ENCODE data around the gene PBX1.

Gene PBX1

DNA sequence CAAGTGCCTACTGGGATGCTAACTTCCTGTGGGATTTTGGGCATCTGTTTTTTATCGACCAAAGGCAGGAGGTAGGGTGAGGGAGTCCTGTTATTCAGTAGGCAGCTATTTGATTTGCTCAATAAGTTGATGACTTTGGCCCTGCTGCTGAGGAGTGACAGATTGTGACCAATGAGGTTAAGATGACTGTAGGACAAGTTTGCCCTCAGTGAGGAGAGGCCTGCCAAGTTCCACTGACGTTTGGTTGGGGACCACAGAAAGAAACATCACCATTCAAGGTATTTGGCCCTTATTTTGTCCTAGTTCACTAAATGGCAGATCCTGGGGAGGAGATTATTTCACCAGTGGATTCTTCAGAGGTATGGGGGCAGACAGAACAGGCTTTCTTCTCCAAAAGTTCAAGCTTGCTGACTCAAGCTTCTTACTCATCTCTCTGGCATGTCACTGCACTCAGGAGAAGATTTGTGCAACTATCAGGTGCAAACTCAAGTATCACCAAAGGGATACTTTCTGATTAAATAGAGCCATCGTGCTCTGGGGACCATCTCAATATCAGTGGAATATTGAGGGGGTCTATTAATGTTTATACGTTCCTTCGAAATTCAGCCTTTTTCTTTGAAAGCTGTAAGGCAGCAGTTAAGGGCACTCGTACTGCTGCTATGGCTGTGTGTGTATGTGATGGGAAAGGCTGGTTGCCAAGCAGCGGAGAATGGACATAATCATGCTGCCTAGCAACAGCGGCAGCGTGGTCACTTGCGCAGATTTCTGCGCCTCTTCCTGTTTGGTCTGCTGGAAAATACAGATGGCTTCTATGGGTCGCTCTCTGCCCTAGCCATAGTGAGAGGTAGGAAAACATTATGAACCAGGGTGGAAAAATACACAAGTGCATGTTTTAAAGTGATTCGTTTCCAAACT lies 78.7 kb downstream of the PBX1 start:
- TF ChIP-seq TAF1 (IDR thresholded peaks at IDR 0.05; ENCODE audit: borderline replicate concordance, insufficient read depth, low read length) (no peak), FOXP2 (optimal IDR thresholded peaks at IDR 0.05; ENCODE audit: borderline replicate concordance, extremely low read depth, extremely low read length, insufficient read depth) (no peak), POLR2AphosphoS5 (IDR thresholded peaks at IDR 0.05; ENCODE audit: low read depth, low read length) (no peak), SIN3A (IDR thresholded peaks at IDR 0.05; ENCODE audit: borderline replicate concordance, insufficient read depth, low read length) (no peak)
- TF ChIP-seq, protein P1, sequence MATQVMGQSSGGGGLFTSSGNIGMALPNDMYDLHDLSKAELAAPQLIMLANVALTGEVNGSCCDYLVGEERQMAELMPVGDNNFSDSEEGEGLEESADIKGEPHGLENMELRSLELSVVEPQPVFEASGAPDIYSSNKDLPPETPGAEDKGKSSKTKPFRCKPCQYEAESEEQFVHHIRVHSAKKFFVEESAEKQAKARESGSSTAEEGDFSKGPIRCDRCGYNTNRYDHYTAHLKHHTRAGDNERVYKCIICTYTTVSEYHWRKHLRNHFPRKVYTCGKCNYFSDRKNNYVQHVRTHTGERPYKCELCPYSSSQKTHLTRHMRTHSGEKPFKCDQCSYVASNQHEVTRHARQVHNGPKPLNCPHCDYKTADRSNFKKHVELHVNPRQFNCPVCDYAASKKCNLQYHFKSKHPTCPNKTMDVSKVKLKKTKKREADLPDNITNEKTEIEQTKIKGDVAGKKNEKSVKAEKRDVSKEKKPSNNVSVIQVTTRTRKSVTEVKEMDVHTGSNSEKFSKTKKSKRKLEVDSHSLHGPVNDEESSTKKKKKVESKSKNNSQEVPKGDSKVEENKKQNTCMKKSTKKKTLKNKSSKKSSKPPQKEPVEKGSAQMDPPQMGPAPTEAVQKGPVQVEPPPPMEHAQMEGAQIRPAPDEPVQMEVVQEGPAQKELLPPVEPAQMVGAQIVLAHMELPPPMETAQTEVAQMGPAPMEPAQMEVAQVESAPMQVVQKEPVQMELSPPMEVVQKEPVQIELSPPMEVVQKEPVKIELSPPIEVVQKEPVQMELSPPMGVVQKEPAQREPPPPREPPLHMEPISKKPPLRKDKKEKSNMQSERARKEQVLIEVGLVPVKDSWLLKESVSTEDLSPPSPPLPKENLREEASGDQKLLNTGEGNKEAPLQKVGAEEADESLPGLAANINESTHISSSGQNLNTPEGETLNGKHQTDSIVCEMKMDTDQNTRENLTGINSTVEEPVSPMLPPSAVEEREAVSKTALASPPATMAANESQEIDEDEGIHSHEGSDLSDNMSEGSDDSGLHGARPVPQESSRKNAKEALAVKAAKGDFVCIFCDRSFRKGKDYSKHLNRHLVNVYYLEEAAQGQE (IDR thresholded peaks at IDR 0.05; ENCODE audit: insufficient read depth in 1 of 2, low read depth in 2 of 2, low read length in 2 of 2) = no peak

- TF ChIP-seq FOXP2 (optimal IDR thresholded peaks at IDR 0.05; ENCODE audit: borderline replicate concordance, extremely low read depth, extremely low read length, insufficient read depth) = no peak
- TF ChIP-seq TAF1 (IDR thresholded peaks at IDR 0.05; ENCODE audit: borderline replicate concordance, insufficient read depth, low read length) = no peak
- TF ChIP-seq, protein P1 (IDR thresholded peaks at IDR 0.05; ENCODE audit: insufficient read depth in 1 of 2, low read depth in 2 of 2, low read length in 2 of 2) = no peak
- no peak for TF ChIP-seq POLR2AphosphoS5 (IDR thresholded peaks at IDR 0.05; ENCODE audit: low read depth, low read length)
- TF ChIP-seq SIN3A (IDR thresholded peaks at IDR 0.05; ENCODE audit: borderline replicate concordance, insufficient read depth, low read length) = no peak
These were observed 79.7 kb downstream of the PBX1 start for GRCh38 chr1:164638492-164639202.

DNA sequence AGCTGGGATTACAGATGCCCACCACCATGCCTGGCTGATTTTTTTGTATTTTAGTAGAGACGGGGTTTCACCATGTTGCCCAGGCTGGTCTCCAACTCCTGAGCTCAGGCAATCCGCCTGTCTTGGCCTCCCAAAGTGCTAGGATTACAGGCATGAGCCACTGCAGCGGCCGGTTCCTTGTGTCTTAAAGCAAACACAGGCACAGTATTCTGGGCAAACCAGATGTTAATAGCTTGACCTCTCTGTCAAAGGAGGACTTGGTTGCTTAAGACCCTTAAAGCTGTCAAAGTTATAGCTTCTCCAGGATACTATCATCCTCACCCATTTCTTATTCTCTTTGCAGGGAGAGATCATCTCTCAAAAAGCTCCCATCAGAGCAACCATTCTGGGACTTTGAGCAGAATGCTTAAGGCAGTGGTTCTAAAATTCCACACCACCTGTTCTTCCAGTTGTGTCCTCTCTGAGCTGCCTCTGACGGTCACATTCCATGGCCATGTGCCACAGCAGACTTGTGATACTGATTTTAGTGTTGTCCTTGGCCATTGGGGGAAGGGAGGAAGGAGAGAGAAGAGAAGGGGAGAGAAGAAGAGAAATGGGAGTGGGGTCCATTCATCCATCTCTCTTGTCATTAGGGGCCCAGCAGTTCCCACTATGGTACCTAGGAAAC lies 81.8 kb downstream of the PBX1 start:
- TF ChIP-seq SIN3A (IDR thresholded peaks at IDR 0.05; ENCODE audit: borderline replicate concordance, insufficient read depth, low read length) (no peak), TAF1 (IDR thresholded peaks at IDR 0.05; ENCODE audit: borderline replicate concordance, insufficient read depth, low read length) (no peak), POLR2AphosphoS5 (IDR thresholded peaks at IDR 0.05; ENCODE audit: low read depth, low read length) (no peak), FOXP2 (optimal IDR thresholded peaks at IDR 0.05; ENCODE audit: borderline replicate concordance, extremely low read depth, extremely low read length, insufficient read depth) (no peak)
- TF ChIP-seq, protein P1 (IDR thresholded peaks at IDR 0.05; ENCODE audit: insufficient read depth in 1 of 2, low read depth in 2 of 2, low read length in 2 of 2) = no peak

- TF ChIP-seq SIN3A (IDR thresholded peaks at IDR 0.05; ENCODE audit: borderline replicate concordance, insufficient read depth, low read length) = no peak
- no peak for TF ChIP-seq TAF1 (IDR thresholded peaks at IDR 0.05; ENCODE audit: borderline replicate concordance, insufficient read depth, low read length)
- no peak for TF ChIP-seq POLR2AphosphoS5 (IDR thresholded peaks at IDR 0.05; ENCODE audit: low read depth, low read length)
- no peak for TF ChIP-seq FOXP2 (optimal IDR thresholded peaks at IDR 0.05; ENCODE audit: borderline replicate concordance, extremely low read depth, extremely low read length, insufficient read depth)
- TF ChIP-seq, protein P1 (IDR thresholded peaks at IDR 0.05; ENCODE audit: insufficient read depth in 1 of 2, low read depth in 2 of 2, low read length in 2 of 2) = no peak
These were observed 82.4 kb downstream of the PBX1 start for GRCh38 chr1:164641353-164641730.
